Measurements from ENCODE around the gene NPPA.

NPPA gene

DNA sequence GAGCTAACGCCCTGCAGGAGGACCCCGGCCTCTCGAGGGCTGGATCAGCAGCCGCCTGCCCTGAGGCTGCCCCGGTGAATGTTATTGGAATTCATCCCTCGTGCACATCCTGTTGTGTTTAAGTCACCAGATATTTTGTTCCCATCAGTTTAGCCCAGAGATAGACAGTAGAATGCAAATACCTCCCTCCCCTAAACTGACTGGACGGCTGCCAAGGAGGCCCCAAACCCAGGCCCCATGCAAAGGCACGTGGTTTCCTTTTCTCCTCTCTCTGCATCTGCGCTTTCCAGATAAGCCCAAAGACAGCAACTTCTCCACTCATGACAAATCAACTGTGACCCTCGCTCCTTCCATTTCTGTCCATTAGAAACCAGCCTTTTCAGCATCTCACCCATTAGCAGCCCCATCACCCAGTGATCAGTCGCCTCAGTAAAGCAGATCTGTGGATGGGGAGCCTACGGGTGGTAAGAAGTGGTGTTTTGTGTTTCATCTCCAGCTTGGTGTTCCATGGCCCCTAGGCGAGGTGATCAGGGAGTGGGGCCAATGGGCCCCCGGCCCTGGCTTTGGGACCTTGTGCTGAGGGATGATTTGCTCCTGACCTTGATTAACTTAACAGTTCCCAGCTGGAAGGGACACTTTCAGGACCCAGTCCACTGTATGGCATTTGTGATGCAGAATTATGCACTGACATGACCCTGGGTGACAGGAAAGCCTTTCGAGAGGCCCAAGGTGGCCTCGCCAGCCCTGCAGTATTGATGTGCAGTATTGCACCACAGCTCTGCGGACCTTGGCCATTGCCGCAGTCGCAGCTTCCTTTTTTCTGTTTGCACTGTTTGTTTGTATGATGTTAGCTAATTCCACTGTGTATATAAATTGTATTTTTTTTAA lies 5.2 kb downstream of the NPPA start:
- DNase-seq (ENCODE audit: low spot score) = no peak

GRCh38 chr1:11841245-11842153 lies 6.1 kb downstream of the NPPA start:
- no peak for DNase-seq (ENCODE audit: low spot score)

- DNase-seq (ENCODE audit: low spot score) = no peak
Observed at GRCh38 chr1:11839727-11840705, 7.6 kb downstream of the NPPA start.

- peak; percentile 94 for DNase-seq (ENCODE audit: low spot score)
Observed at GRCh38 chr1:11838349-11839272, 9.0 kb downstream of the NPPA start.

- no peak for DNase-seq (ENCODE audit: low spot score)
Observed at GRCh38 chr1:11837767-11838348, 9.7 kb downstream of the NPPA start.

- DNase-seq (ENCODE audit: low spot score) = no peak
Observed at GRCh38 chr1:11836955-11837766, 10.4 kb downstream of the NPPA start.

- no peak for DNase-seq (ENCODE audit: low spot score)
Observed at GRCh38 chr1:11835441-11836225, 11.9 kb downstream of the NPPA start.

- no peak for DNase-seq (ENCODE audit: low spot score)
Observed at GRCh38 chr1:11833900-11834299, 13.7 kb downstream of the NPPA start.

DNA sequence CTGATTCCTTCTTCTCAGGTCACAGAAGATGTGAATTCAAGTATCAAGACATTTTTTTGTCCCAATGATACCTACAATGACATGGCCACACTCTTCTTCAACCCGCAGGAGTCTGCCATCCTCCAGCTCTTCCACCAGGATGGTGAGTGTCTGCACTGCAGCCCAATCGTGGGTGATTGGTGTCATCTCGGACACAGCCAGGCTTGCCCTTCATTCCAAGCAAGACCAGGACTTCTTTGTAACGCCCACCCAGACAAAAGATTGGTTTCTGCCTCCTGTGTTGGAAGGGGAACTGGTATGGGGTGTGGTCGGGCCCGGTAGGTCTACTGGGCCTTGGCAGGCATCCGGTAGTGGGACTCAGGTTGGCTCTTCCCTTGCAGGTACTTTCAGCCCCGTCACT lies 14.1 kb downstream of the NPPA start:
- DNase-seq (ENCODE audit: low spot score) = no peak

GRCh38 chr1:11831945-11832725 lies 15.4 kb downstream of the NPPA start:
- DNase-seq (ENCODE audit: low spot score) = no peak

DNA sequence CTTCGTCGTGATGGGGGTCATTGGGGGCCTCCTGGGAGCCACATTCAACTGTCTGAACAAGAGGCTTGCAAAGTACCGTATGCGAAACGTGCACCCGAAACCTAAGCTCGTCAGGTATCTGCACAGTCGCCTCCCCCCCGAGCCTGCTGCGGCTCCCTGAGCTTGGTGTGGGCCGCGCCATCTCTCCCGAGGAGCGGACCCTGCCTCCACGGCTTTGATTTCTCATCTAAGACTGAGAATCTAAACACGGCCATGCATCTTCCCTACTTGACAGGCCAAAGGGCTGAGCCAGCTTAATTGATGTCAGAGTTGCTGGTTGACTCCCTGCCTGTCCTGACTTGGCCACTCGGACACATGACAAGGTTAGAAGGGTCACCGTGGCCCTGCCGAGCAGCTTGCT lies 19.1 kb downstream of the NPPA start:
- DNase-seq (ENCODE audit: low spot score) = no peak

DNA sequence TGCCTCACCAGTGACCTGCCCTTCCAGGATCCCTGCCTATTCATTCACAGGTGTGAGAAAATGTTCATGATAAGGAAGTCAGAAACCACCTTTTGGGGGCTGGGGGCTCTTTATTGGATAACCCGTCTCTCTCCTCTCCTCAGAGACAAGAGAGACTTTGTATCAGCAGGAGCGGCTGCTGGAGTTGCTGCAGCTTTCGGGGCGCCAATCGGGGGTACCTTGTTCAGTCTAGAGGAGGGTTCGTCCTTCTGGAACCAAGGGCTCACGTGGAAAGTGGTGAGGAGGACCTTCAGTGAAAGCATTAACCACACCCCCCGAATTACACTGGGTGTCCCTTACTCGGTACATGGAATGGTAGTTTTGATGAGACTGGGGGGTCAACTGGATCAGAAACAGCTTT lies 20.6 kb downstream of the NPPA start:
- DNase-seq (ENCODE audit: low spot score) = no peak

GRCh38 chr1:11825131-11825530 lies 22.5 kb downstream of the NPPA start:
- DNase-seq (ENCODE audit: low spot score) = no peak

DNA sequence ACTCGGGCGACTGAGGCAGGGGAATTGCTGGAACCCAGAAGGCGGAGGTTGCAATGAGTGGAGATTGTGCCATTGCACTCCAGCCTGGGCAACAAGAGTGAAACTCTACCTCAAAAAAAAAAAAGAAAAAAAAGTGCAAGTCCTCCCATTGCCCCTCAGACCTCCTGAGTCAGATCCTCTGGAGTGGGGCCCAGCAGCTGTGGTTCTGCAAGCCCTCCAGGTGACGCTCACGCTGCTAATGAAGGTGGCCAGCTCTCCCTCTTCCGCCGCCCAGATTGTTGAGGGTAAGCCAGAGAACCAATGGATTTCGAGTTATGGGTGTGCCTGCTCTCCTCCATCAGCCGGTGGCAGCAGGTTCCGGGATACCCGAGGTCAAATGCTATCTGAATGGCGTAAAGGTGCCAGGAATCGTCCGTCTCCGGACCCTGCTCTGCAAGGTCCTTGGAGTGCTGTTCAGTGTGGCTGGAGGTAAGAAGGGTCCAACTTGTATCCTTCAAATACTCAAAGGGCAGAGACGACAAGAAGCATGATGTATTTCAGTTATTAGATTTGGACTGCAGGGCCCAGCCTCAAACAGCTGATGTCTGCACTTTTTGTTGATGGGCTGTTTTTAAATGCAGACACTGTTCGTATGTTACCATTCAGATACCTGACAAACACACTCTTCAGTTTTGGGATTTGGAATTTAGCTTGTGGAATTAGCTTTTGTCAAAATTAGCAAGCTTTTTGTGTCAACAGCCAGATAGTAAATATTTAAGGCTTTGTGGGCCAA lies 24.0 kb downstream of the NPPA start:
- DNase-seq (ENCODE audit: low spot score) = no peak

- DNase-seq (ENCODE audit: low spot score) = no peak
Observed at GRCh38 chr1:11822091-11822490, 25.5 kb downstream of the NPPA start.

GRCh38 chr1:11817192-11817591 lies 30.4 kb downstream of the NPPA start:
- DNase-seq (ENCODE audit: low spot score) = no peak

- no peak for DNase-seq (ENCODE audit: low spot score)
Observed at GRCh38 chr1:11813021-11813420, 34.6 kb downstream of the NPPA start.

Measured in GM03348 (cell line).